Loucy (cell line): ENCODE results near the gene EIF2B4.

Source experiments
- CTCF ChIP-seq: fragments of 200-600 bp; sonication (generic); conservative IDR thresholded peaks from 2 replicates; pipeline ENCODE4 v1.5.1; 2014; ENCODE audit warnings: mild to moderate bottlenecking, antibody characterized with exemption, low read length
- EZH2phosphoT487 ChIP-seq: fragments of 200-600 bp; IDR thresholded peaks from 2 replicates; pipeline ENCODE4 v1.6.1; 2018; ENCODE audit warnings: antibody characterized with exemption, mild to moderate bottlenecking, moderate library complexity, borderline replicate concordance

- TF ChIP-seq CTCF (no peak; the same call in 1 of the 2 replicates), EZH2phosphoT487 (no peak)
These were observed 49.1 kb downstream of the EIF2B4 start for GRCh38 chr2:27320958-27321543.
